WTC11 (cell line): Measurements from ENCODE around the gene ZNF335. TPM values are rescaled to one million over a fixed set of nuclear protein-coding genes. Genes with fewer than 3 reads are reported as not detected.

Experiments
- ATAC-seq: fragments of 200-7000 bp; cut with Tn5 transposase; 2 replicates; pipeline ENCODE4 v1.10.0; 2021; ENCODE audit warnings: mild to moderate bottlenecking, moderate library complexity
- CTCF ChIA-PET: fragments of 300-600 bp; sonication (Branson Sonifier 250); formaldehyde crosslinking; loops from one replicate; lab custom pipeline; 2021; ENCODE audit warnings: antibody characterized with exemption; lab: Charles Lee
- POLR2A ChIA-PET: fragments of 350-600 bp; sonication (Branson Sonifier 250); formaldehyde crosslinking; loops from one replicate; lab custom pipeline; 2021; ENCODE audit warnings: antibody characterized with exemption; lab: Charles Lee
- DNase-seq: peaks from one replicate; pipeline ENCODE4 v3.0.0; 2021; ENCODE audit warnings: low spot score
- H3K27ac Mint-ChIP-seq: 2 replicates; pipeline ENCODE4 v1.8.0; 2021; ENCODE audit warnings: mixed read lengths
- H3K27me3 Mint-ChIP-seq: 2 replicates; pipeline ENCODE4 v1.8.0; 2021; ENCODE audit warnings: low read depth, mild to moderate bottlenecking, moderate library complexity, mixed read lengths
- H3K36me3 Mint-ChIP-seq: 2 replicates; pipeline ENCODE4 v1.8.0; 2021; ENCODE audit warnings: mixed read lengths
- H3K4me1 Mint-ChIP-seq: 2 replicates; pipeline ENCODE4 v1.8.0; 2022; ENCODE audit warnings: mixed read lengths
- H3K4me3 Mint-ChIP-seq: 2 replicates; pipeline ENCODE4 v1.8.0; 2021; ENCODE audit warnings: mild to moderate bottlenecking, moderate library complexity, mixed read lengths
- H3K9me3 Mint-ChIP-seq: 2 replicates; pipeline ENCODE4 v1.8.0; 2021; ENCODE audit warnings: mixed read lengths
- CBFB ChIP-seq: sonication (generic); formaldehyde crosslinking; IDR thresholded peaks from 2 replicates; pipeline ENCODE4 v1.8.1; 2022; ENCODE audit warnings: mild to moderate bottlenecking, low read depth, missing genetic modification reagents
- CREM ChIP-seq: sonication (generic); formaldehyde crosslinking; IDR thresholded peaks from 2 replicates; pipeline ENCODE4 v1.8.1; 2022; ENCODE audit warnings: mild to moderate bottlenecking, missing genetic modification reagents, moderate library complexity
- ESRRA ChIP-seq: sonication (generic); formaldehyde crosslinking; IDR thresholded peaks from 2 replicates; pipeline ENCODE4 v1.8.1; 2022; ENCODE audit warnings: mild to moderate bottlenecking, missing genetic modification reagents, borderline replicate concordance
- FOXJ3 ChIP-seq: sonication (generic); formaldehyde crosslinking; IDR thresholded peaks from 2 replicates; pipeline ENCODE4 v1.9.0; 2021; ENCODE audit warnings: missing genetic modification reagents, mild to moderate bottlenecking, borderline replicate concordance
- GTF2I ChIP-seq: fragments of 250-450 bp; sonication (Bioruptor Pico); conservative IDR thresholded peaks from 2 replicates; pipeline ENCODE4 v1.4.0; 2021; ENCODE audit warnings: mild to moderate bottlenecking
- MAX ChIP-seq: sonication (generic); formaldehyde crosslinking; IDR thresholded peaks from 2 replicates; pipeline ENCODE4 v1.8.0; 2022; ENCODE audit warnings: mild to moderate bottlenecking, missing genetic modification reagents
- PRRX2 ChIP-seq: fragments of 250-450 bp; sonication (Bioruptor Pico); IDR thresholded peaks from 2 replicates; pipeline ENCODE4 v1.8.0; 2021; ENCODE audit warnings: mild to moderate bottlenecking
- SMAD3 ChIP-seq: sonication (generic); formaldehyde crosslinking; IDR thresholded peaks from 2 replicates; pipeline ENCODE4 v1.8.0; 2022; ENCODE audit warnings: missing genetic modification reagents, mild to moderate bottlenecking, borderline replicate concordance
- SP1 ChIP-seq: sonication (generic); formaldehyde crosslinking; conservative IDR thresholded peaks from 2 replicates; pipeline ENCODE4 v1.8.1; 2022; ENCODE audit warnings: missing genetic modification reagents
- TP53 ChIP-seq: sonication (generic); formaldehyde crosslinking; IDR thresholded peaks from 2 replicates; pipeline ENCODE4 v1.8.1; 2023; ENCODE audit warnings: mild to moderate bottlenecking, missing genetic modification reagents
- USF2 ChIP-seq: sonication (generic); formaldehyde crosslinking; IDR thresholded peaks from 2 replicates; pipeline ENCODE4 v1.8.1; 2023; ENCODE audit warnings: mild to moderate bottlenecking, missing genetic modification reagents, moderate library complexity
- ZBTB21 ChIP-seq: sonication (generic); formaldehyde crosslinking; IDR thresholded peaks from 2 replicates; pipeline ENCODE4 v1.8.1; 2023; ENCODE audit warnings: mild to moderate bottlenecking, missing genetic modification reagents, borderline replicate concordance
- ZNF121 ChIP-seq: sonication (generic); formaldehyde crosslinking; IDR thresholded peaks from 2 replicates; pipeline ENCODE4 v1.8.0; 2023; ENCODE audit warnings: missing genetic modification reagents
- ZNF396 ChIP-seq: fragments of 250-450 bp; sonication (Bioruptor Pico); IDR thresholded peaks from 2 replicates; pipeline ENCODE4 v1.8.0; 2021; ENCODE audit warnings: mild to moderate bottlenecking, moderate library complexity, borderline replicate concordance
- total RNA-seq: library from RNA; stranded (reverse); gene quantifications from 3 replicates; pipeline ENCODE4 v1.2.3, GENCODE V29; 2021
- TF ChIP-seq, protein P1 (sequence below): fragments of 200-600 bp; IDR thresholded peaks from 2 replicates; pipeline ENCODE4 v1.8.0; 2022; ENCODE audit warnings: antibody characterized with exemption
- TF ChIP-seq, protein P2 (sequence below): fragments of 250-450 bp; sonication (Bioruptor Pico); conservative IDR thresholded peaks from 2 replicates; pipeline ENCODE4 v1.9.0; 2021; ENCODE audit warnings: mild to moderate bottlenecking
- TF ChIP-seq, protein P3 (sequence below): sonication (generic); formaldehyde crosslinking; IDR thresholded peaks from 2 replicates; pipeline ENCODE4 v1.8.0; 2022; ENCODE audit warnings: mild to moderate bottlenecking, missing genetic modification reagents
- TF ChIP-seq, protein P4 (sequence below): fragments of 250-450 bp; sonication (Bioruptor Pico); IDR thresholded peaks from 2 replicates; pipeline ENCODE4 v1.9.0; 2021; ENCODE audit warnings: mild to moderate bottlenecking, borderline replicate concordance
- TF ChIP-seq, protein P5 (sequence below): sonication (generic); formaldehyde crosslinking; IDR thresholded peaks from 2 replicates; pipeline ENCODE4 v1.8.1; 2023; ENCODE audit warnings: mild to moderate bottlenecking, moderate library complexity, missing genetic modification reagents

Gene ZNF335
- total RNA-seq, 1 experiment from 2014 or later = 20.0 TPM

- H3K27ac Mint-ChIP-seq = no peak overlapping the region
- ChIA-PET POLR2A (interaction anchor here (0.9 to 1.6 kb wide), 2 partner anchors 9 to 25 kb away, joined by 4 to 10 read pairs; no protein-coding TSS in a partner anchor), CTCF (interaction anchor here (0.6 to 9.6 kb wide), 40 partner anchors 8 to 377 kb away, joined by 3 to 235 read pairs (median 4); partner anchors contain the start of genes MMP9 and SNX21)
- no peaks in the 10 kb centered on the region for H3K36me3 Mint-ChIP-seq
- H3K4me1 Mint-ChIP-seq = peaks cover 14% of the 10 kb centered on the region
- ATAC-seq (peak; percentile 91), DNase-seq (peak; percentile 93)
- H3K27me3 Mint-ChIP-seq = peaks cover 6% of the 10 kb centered on the region
- no peaks in the 10 kb centered on the region for H3K9me3 Mint-ChIP-seq
- H3K4me3 Mint-ChIP-seq = no peak overlapping the region
- no peak for TF ChIP-seq USF2 (CRISPR knock-in tag)
- TF ChIP-seq ZNF396 (CRISPR knock-in tag) = no peak
- TF ChIP-seq, protein P1, sequence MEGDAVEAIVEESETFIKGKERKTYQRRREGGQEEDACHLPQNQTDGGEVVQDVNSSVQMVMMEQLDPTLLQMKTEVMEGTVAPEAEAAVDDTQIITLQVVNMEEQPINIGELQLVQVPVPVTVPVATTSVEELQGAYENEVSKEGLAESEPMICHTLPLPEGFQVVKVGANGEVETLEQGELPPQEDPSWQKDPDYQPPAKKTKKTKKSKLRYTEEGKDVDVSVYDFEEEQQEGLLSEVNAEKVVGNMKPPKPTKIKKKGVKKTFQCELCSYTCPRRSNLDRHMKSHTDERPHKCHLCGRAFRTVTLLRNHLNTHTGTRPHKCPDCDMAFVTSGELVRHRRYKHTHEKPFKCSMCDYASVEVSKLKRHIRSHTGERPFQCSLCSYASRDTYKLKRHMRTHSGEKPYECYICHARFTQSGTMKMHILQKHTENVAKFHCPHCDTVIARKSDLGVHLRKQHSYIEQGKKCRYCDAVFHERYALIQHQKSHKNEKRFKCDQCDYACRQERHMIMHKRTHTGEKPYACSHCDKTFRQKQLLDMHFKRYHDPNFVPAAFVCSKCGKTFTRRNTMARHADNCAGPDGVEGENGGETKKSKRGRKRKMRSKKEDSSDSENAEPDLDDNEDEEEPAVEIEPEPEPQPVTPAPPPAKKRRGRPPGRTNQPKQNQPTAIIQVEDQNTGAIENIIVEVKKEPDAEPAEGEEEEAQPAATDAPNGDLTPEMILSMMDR = peak; percentile 93
- no peak for TF ChIP-seq FOXJ3 (CRISPR knock-in tag)
- TF ChIP-seq, protein P2, sequence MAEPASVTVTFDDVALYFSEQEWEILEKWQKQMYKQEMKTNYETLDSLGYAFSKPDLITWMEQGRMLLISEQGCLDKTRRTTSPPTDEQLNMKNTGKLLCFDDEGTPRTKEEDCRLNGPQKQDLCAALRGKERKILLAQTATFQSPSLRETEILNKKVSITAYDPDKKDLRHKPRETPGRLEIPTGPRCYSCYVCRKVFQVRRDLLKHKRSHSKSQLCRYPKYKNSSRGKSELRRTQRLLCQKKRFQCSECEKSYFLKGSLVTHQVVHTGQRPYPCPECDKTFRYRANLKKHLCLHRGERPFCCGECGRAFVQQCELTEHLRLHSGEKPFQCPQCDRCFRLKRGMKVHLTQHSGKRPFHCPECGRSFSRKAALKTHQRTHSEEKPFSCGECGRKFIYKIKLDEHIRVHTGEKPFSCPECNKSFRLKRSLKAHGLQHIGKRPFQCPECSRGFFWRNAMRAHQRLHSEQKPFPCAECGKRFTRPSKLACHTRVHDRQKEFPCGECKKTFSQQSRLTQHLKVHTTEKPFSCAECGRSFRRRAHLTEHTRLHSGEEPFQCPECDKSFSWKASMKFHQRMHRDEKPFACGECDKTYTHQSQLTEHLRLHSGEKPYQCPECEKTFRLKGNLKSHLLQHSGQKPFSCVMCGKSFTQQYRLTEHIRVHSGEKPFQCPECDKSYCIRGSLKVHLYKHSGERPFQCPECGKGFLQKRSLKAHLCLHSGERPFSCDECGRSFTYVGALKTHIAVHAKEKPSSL = no peak
- TF ChIP-seq ZBTB21 = no peak
- peak; percentile 65; the same call in 1 of the 2 replicates for TF ChIP-seq GTF2I (CRISPR knock-in tag)
- 0 out of 2 replicates have a peak, but pooled peaks have one; percentile 29 for TF ChIP-seq MAX (CRISPR knock-in tag)
- no peak for TF ChIP-seq TP53 (CRISPR knock-in tag)
- TF ChIP-seq, protein P3, sequence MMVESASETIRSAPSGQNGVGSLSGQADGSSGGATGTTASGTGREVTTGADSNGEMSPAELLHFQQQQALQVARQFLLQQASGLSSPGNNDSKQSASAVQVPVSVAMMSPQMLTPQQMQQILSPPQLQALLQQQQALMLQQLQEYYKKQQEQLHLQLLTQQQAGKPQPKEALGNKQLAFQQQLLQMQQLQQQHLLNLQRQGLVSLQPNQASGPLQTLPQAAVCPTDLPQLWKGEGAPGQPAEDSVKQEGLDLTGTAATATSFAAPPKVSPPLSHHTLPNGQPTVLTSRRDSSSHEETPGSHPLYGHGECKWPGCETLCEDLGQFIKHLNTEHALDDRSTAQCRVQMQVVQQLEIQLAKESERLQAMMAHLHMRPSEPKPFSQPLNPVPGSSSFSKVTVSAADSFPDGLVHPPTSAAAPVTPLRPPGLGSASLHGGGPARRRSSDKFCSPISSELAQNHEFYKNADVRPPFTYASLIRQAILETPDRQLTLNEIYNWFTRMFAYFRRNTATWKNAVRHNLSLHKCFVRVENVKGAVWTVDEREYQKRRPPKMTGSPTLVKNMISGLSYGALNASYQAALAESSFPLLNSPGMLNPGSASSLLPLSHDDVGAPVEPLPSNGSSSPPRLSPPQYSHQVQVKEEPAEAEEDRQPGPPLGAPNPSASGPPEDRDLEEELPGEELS (CRISPR knock-in tag) = no peak
- TF ChIP-seq ZNF121 = peak; percentile 57; the same call in 1 of the 2 replicates
- TF ChIP-seq ESRRA (CRISPR knock-in tag) = no peak
- TF ChIP-seq CBFB (CRISPR knock-in tag) = no peak
- TF ChIP-seq, protein P4, sequence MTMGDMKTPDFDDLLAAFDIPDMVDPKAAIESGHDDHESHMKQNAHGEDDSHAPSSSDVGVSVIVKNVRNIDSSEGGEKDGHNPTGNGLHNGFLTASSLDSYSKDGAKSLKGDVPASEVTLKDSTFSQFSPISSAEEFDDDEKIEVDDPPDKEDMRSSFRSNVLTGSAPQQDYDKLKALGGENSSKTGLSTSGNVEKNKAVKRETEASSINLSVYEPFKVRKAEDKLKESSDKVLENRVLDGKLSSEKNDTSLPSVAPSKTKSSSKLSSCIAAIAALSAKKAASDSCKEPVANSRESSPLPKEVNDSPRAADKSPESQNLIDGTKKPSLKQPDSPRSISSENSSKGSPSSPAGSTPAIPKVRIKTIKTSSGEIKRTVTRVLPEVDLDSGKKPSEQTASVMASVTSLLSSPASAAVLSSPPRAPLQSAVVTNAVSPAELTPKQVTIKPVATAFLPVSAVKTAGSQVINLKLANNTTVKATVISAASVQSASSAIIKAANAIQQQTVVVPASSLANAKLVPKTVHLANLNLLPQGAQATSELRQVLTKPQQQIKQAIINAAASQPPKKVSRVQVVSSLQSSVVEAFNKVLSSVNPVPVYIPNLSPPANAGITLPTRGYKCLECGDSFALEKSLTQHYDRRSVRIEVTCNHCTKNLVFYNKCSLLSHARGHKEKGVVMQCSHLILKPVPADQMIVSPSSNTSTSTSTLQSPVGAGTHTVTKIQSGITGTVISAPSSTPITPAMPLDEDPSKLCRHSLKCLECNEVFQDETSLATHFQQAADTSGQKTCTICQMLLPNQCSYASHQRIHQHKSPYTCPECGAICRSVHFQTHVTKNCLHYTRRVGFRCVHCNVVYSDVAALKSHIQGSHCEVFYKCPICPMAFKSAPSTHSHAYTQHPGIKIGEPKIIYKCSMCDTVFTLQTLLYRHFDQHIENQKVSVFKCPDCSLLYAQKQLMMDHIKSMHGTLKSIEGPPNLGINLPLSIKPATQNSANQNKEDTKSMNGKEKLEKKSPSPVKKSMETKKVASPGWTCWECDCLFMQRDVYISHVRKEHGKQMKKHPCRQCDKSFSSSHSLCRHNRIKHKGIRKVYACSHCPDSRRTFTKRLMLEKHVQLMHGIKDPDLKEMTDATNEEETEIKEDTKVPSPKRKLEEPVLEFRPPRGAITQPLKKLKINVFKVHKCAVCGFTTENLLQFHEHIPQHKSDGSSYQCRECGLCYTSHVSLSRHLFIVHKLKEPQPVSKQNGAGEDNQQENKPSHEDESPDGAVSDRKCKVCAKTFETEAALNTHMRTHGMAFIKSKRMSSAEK = no peak
- TF ChIP-seq SMAD3 (CRISPR knock-in tag) = 0 out of 2 replicates have a peak, but pooled peaks have one; percentile 34
- TF ChIP-seq PRRX2 (CRISPR knock-in tag) = no peak
- TF ChIP-seq CREM (CRISPR knock-in tag) = no peak
- TF ChIP-seq SP1 = peak; percentile 38; the same call in 1 of the 2 replicates
- TF ChIP-seq, protein P5, sequence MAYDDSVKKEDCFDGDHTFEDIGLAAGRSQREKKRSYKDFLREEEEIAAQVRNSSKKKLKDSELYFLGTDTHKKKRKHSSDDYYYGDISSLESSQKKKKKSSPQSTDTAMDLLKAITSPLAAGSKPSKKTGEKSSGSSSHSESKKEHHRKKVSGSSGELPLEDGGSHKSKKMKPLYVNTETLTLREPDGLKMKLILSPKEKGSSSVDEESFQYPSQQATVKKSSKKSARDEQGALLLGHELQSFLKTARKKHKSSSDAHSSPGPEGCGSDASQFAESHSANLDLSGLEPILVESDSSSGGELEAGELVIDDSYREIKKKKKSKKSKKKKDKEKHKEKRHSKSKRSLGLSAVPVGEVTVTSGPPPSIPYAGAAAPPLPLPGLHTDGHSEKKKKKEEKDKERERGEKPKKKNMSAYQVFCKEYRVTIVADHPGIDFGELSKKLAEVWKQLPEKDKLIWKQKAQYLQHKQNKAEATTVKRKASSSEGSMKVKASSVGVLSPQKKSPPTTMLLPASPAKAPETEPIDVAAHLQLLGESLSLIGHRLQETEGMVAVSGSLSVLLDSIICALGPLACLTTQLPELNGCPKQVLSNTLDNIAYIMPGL = 0 out of 2 replicates have a peak, but pooled peaks have one; percentile 58
Observed at GRCh38 chr20:45987108-45987780, 15.2 kb upstream of the ZNF335 start.
